Measurements from ENCODE around the gene NRDE2. TPM values are rescaled to one million over a fixed set of nuclear protein-coding genes. Genes with fewer than 3 reads are reported as not detected.
"Not testable (repeated sequence)": the region's sequence is repeated elsewhere in the genome, so short reads cannot be mapped to it uniquely, and the experiment has no call there.

The NRDE2 gene
- total and polyA plus RNA-seq, 2 donors from 2014 or later: 7.0 to 27.9 TPM

- Histone ChIP-seq H3K9ac (ENCODE audit: low read length in 3 of 3) (peak overlapping the region in 1 of 3 donors; percentile 56), H3K27me3 (ENCODE audit: control insufficient read depth, insufficient read depth, low read length) (no peaks in the 10 kb centered on the region), H3K9me3 (ENCODE audit: control insufficient read depth in 2 of 3, insufficient read depth in 1 of 3, low read length in 3 of 3) (no peaks in the 10 kb centered on the region), H3K27ac (ENCODE audit: low read depth in 2 of 2, low read length in 2 of 2) (no peak overlapping the region), H3K4me1 (ENCODE audit: control insufficient read depth in 2 of 3, insufficient read depth in 2 of 3, low read depth in 1 of 3, low read length in 3 of 3) (peaks cover 0 to 11% (median 5%) of the 10 kb centered on the region in 3 donors), H3K36me3 (ENCODE audit: control insufficient read depth in 2 of 3, insufficient read depth in 3 of 3, low read length in 3 of 3) (peaks cover 2 to 6% (median 4%) of the 10 kb centered on the region in 3 donors), H3K4me3 (ENCODE audit: low read length in 3 of 3) (peak overlapping the region; percentile 87 to 94 (median 91))
- no peak for TF ChIP-seq CTCF (IDR thresholded peaks at IDR 0.05; ENCODE audit: borderline replicate concordance, extremely low read depth, insufficient read depth)
- FAIRE-seq (no peak), DNase-seq (peak in 1 of 5 donors; percentile 13)
- intact Hi-C loops (cut with DNase I): no loop called here
Measured at GRCh38 chr14:90255871-90256270, 75.9 kb downstream of the NRDE2 start.

GRCh38 chr14:90253826-90254225 lies 77.9 kb downstream of the NRDE2 start:
- no peak for TF ChIP-seq CTCF (IDR thresholded peaks at IDR 0.05; ENCODE audit: borderline replicate concordance, extremely low read depth, insufficient read depth)
- Histone ChIP-seq H3K9ac (ENCODE audit: low read length in 3 of 3) (no peak overlapping the region), H3K27ac (ENCODE audit: low read depth in 2 of 2, low read length in 2 of 2) (no peak overlapping the region), H3K4me3 (ENCODE audit: low read length in 3 of 3) (no peak overlapping the region), H3K36me3 (ENCODE audit: control insufficient read depth in 2 of 3, insufficient read depth in 3 of 3, low read length in 3 of 3) (no peaks in the 10 kb centered on the region), H3K4me1 (ENCODE audit: control insufficient read depth in 2 of 3, insufficient read depth in 2 of 3, low read depth in 1 of 3, low read length in 3 of 3) (peaks cover 0 to 11% (median 5%) of the 10 kb centered on the region in 3 donors), H3K27me3 (ENCODE audit: control insufficient read depth, insufficient read depth, low read length) (no peaks in the 10 kb centered on the region), H3K9me3 (ENCODE audit: control insufficient read depth in 2 of 3, insufficient read depth in 1 of 3, low read length in 3 of 3) (no peaks in the 10 kb centered on the region)
- FAIRE-seq (no peak), DNase-seq (no peak)
- intact Hi-C loops (cut with DNase I): no loop called here

- no peak for TF ChIP-seq CTCF (IDR thresholded peaks at IDR 0.05; ENCODE audit: borderline replicate concordance, extremely low read depth, insufficient read depth)
- Histone ChIP-seq H3K9me3 (ENCODE audit: control insufficient read depth in 2 of 3, insufficient read depth in 1 of 3, low read length in 3 of 3) (no peaks in the 10 kb centered on the region), H3K27me3 (ENCODE audit: control insufficient read depth, insufficient read depth, low read length) (no peaks in the 10 kb centered on the region), H3K27ac (ENCODE audit: low read depth in 2 of 2, low read length in 2 of 2) (no peak overlapping the region), H3K4me1 (ENCODE audit: control insufficient read depth in 2 of 3, insufficient read depth in 2 of 3, low read depth in 1 of 3, low read length in 3 of 3) (no peaks in the 10 kb centered on the region), H3K36me3 (ENCODE audit: control insufficient read depth in 2 of 3, insufficient read depth in 3 of 3, low read length in 3 of 3) (no peaks in the 10 kb centered on the region), H3K4me3 (ENCODE audit: low read length in 3 of 3) (no peak overlapping the region), H3K9ac (ENCODE audit: low read length in 3 of 3) (no peak overlapping the region)
- FAIRE-seq (no peak), DNase-seq (no peak)
- intact Hi-C loops (cut with DNase I): no loop called here
Measured at GRCh38 chr14:90248594-90248993, 83.1 kb downstream of the NRDE2 start.

- H3K9me3 ChIP-seq (ENCODE audit: control insufficient read depth in 2 of 3, insufficient read depth in 1 of 3, low read length in 3 of 3); intact Hi-C loops (cut with DNase I); H3K36me3 ChIP-seq (ENCODE audit: control insufficient read depth in 2 of 3, insufficient read depth in 3 of 3, low read length in 3 of 3); H3K27ac ChIP-seq (ENCODE audit: low read depth in 2 of 2, low read length in 2 of 2); FAIRE-seq; H3K4me3 ChIP-seq (ENCODE audit: low read length in 3 of 3); DNase-seq; H3K27me3 ChIP-seq (ENCODE audit: control insufficient read depth, insufficient read depth, low read length); H3K4me1 ChIP-seq (ENCODE audit: control insufficient read depth in 2 of 3, insufficient read depth in 2 of 3, low read depth in 1 of 3, low read length in 3 of 3); H3K9ac ChIP-seq (ENCODE audit: low read length in 3 of 3): not testable (repeated sequence)
Measured at GRCh38 chr14:90247441-90247840, 84.3 kb downstream of the NRDE2 start.
